NCI-H69 (cell line): ENCODE results near the gene OBSL1.
A peak's percentile ranks its signal among the peaks of the same experiment; 100 is the strongest.

Experiments used
- DNase-seq: peaks from one replicate; lab custom pipeline; 2025; lab: John Stamatoyannopoulos, UW

The OBSL1 gene

DNA sequence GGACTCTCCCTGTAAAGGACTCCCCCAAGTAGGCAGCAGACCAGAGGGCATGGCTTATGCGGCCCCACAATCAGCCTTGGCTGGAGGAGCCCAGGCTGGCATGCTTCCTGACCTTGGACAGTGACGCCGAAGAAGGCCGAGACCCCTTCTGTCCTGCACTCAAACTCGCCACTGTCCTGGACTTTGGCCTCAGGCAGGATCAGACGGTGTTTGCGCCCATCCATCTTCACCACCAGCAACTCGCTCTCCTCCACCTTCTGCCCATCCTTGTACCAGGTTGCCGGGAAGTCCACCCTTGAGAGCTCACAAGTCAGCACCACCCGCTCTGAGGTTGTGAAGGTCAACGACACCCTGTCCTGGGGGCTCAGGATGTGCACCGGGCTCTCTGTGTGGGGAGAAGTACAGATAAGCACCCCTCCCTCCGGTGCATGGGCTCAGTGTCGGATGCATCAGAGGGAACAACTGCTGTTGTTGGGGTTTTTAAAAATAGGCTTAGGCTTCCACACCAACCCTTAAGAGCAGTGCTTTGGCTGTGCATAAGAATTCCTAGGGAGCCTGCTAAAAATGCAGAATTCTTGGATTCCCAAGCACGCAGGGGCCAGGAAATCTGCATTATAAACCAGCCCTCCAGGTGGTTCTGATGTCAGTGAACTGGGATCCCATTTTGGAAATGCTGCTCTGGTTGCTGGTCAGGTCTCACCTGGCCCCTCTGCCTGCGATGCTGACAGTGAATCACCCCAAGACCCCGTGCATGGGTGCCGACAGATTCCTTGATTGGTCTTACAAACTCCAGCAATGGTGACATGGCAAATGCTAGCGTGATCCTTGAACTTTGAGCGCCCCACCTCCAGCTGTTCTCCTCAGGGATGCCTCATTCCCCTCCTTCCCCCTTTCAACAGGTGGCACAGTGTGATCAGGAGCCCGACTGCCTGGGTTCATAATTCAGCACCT, 5.9 kb downstream of the OBSL1 start:
- no peak for DNase-seq

DNA sequence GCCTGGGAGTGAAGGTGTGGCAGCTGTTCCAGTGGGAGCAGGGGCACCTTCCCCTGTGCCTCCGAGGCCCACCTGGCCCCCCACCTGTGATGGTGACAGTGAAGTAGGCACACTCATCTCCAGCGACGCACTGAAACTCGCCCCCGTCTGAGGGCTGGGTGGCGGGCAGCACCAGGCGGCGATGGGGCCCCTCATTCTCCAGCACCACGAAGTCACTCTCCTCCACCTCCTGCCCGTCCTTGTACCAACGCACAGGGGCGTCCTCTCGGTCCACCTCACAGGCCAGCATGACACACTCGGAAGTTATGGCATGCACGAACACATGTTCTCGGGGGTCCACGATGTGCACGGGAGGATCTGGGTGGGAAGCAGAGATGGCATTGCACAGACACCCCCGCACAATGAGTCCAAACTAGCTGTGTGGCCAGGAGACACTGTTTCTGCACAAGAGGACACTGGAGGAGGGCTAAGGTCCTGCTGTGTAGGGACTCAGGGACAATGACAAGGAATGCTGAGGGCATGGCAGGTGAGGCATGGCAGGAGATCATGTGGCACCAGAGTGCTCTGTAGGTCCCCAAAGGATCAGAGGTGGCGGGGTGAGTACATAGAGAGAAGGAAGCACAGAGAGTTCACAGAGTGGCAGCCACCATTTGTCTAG, 7.9 kb downstream of the OBSL1 start:
- no peak for DNase-seq

DNA sequence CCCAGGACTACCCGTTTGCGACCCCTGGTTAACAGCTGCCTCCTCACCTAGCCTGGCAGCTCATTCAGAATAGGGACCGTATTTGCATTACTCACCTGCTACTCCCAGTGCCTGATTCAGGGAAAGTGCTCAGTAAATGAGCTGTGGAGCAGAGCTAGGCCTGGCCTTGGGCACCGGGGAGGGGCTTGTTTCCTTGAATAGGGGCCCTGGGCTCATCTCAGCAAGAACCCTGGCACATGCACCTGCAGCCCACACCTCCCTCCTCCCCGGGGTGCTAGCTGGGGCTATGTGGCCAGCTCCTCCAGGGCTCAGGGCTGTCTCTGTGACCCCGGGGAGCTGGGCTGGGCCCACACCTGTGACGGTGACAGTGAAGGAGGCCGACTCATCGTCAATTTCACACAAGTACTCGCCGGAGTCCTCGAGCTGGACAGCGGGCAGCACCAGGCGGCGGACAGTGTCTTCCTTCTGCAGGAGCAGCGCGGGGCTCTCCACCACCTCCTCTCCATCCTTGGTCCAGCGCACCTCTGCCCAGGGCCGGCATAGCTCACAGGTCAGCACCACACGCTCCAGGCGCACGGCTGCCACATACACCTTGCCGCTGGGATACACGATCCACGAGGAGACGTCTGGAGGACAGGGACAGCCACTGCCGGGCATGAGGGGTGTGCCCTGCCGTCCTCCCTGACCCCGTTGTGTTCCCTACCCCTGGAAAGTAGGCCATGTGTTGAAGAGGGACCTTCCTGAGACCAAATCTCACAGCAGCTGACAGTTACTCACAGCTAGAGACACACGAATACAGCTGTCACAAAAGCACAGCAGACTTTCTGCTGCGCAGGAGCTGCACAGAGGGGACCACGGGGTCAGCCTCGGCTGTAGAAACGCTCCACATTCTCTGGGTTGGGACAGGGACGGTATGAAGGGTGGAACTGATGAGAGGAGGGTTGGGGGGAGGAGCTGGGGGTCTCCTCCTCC, 9.0 kb downstream of the OBSL1 start:
- DNase-seq = peak; percentile 4

DNA sequence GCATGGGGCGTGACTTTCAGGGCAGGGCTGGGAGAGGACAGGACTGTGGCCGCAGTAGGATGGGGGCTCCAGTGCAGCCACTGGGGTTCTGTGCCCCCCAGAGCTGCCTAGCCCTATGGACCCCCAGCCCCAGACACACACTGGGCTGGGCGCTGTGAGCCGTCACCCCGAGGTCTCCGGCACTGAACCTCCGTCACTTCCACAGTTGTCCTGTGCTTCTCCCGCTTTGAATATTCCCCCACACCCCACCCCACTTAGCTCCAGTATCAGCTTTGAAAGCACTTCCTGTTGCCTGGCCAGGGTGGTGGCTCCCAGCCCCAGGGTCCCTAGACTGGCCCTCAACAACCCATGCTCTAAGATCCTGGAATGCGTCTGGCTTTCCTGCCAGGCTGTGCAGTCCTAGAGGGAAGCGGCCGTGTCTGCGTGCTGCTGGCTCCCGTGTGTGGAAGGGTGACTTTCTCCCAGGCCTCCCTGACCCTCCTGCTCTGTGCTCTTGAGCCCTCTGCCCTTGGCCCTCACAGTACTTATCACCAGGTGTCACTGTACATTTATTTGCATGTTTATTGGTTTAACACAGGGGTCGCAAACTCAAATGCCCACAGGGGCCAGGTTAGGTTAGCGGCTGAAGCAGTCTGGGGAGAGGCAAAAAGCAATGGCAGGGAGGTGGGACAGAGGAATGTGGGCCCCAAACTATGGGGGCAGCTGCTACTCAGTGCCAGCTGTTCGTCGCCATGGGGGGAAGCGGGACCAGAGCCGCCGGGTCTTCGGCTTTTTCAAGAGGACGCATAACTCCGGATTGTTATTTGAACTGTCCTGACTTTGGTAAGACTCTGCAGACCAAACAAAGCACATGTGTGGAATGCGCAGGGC, 9.9 kb downstream of the OBSL1 start:
- no peak for DNase-seq

DNA sequence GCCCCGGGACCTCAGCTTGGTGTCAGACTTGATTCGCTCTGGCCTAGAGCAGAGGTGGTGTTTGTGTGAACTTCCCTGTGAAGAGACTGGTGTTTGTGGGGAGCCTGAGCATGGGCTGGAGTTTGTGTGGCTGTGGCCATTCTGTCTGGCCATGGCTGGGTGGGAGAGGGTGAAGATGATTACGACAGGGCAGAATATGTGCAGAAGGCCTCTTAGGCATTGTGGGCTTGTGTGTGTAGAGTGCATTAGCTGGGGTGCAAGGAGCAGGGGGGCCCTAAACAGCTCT, 10.5 kb downstream of the OBSL1 start:
- no peak for DNase-seq

DNA sequence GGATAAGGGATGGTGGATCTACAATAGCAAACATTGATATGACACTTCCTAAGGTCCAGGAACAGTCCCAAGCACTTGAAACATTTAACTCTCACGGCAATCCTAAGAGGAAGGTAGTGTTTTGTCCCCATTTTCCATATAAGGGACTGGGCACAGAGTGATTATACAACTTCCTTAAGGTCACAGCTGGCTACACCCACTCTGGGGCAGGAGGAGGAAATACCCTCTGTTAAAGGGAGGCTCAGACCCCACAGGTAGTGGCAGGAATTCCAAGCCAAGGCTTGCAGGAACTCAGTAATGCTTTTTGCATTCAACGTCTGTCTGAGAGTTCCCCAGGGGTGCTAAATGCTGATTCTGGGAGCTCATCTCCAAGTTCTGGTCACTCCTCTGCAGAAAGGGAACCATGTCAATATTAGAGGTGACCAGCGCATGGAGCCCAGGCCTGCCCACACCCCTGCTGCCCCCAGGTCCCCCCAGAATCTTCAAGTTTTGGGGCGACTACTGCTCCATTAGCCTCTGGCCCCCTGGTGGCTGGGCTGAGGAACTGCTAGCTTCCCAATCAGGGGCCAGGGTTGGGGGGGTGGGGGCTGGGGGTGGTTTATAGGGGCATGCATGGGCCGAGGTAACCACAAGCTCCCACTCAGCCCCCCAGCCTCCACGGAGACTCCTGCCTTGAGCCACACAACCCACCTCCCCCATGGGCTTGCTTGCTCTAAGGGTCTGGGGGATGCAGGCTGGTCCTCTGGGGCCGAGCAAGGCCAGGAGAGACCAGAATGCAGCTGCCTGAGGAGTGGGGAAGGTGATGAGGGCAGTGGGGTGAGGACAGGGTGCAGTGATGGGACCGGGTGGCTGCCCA, 11.1 kb downstream of the OBSL1 start:
- no peak for DNase-seq

DNA sequence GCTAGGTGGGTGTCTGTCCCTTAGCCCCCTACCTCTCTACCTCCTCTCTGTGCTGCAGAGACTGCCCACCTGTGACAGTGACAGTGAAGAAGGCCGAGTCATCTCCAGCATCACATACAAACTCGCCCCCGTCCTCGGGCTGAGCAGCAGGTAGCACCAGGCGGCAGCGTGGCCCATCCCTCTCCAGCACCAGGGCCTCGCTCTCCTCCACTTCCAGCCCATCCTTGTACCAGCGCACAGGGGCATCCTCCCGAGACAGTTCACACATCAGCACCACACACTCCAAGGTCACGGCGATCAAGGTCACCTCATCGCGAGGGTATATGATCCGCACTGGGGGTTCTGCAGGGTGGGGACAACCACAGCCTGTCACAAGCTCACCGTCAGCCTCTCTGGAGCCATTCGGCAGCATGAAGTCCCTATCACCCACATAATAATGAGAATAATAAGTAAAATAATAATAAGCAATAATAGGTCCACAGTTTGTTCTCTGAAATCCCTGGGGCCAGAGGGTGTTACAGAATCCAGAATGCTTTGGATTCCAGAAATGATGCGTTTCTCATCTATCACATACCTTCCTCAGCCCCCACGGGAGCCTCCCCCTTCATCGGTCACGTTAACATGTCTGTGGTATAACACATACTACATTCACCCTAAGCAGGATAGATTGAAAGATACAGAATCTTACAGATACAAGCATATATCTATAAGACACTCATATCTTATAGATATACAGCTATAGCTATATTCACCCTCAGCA, 12.0 kb downstream of the OBSL1 start:
- DNase-seq = no peak

DNA sequence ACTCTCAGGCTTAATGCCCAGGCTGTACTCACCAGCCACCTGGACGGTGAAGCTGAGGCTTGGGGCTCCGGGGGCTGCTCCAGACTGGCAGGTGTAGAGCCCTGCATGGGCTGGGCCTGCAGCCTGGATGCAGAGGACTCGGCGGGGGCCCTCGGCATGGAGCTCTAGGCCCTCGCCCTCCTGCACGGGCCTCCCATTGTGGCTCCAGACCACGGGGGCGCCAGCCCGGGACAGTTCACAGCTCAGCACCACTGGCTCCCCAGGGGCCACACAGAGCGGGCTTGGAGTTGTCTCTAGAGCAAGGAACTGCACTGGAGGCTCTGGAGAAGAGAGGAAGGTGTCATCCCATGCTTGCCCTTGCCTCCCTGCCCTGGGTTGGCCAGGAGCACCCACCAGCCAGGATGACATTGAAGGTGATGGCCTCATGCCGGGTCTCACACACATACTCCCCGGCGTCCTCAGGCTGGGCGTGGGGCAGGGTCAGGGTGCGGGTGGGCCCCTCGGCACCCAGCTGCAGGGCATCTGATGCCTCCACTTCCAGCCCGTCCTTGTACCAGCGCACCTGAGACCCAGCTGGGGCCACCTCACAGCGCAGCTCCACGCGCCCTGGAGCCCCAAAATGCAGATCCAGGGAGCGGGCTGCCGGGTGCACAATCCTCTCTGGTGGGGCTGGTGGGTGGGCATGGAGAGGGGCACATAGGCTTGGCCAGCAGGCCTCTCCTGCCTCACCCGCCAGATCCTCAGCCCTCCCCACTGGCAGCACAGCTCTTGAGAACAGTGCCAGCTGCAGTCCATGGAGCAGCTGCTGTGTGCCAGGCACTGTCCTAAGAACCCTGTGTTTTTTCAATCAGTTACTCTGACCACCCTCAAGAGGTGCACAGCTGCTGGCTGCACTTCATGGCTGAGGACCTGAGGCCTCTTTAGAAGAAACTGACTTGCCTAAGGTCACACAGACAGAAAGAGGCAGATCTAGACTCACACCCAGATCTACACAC, 13.3 kb downstream of the OBSL1 start:
- DNase-seq = no peak

DNA sequence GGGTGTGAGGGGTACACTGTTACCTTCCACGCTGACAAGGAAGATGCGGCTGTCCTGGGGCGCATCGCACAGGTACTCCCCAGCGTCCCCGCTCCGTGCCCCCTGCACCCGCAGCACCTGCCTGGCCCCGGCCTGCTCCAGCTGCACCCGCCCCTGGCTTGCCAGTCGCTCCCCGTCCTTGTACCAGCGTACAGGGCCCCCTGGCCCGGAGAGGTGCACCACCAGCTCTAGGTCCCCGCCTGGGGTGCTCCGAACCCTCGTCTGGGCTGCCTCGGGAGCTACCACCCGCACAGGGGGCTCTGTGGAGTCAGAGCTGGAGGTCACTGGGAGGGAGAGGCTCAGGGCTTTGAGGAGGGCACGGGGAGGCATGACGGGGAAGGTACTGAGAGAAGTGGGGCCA, 14.0 kb downstream of the OBSL1 start:
- no peak for DNase-seq

DNA sequence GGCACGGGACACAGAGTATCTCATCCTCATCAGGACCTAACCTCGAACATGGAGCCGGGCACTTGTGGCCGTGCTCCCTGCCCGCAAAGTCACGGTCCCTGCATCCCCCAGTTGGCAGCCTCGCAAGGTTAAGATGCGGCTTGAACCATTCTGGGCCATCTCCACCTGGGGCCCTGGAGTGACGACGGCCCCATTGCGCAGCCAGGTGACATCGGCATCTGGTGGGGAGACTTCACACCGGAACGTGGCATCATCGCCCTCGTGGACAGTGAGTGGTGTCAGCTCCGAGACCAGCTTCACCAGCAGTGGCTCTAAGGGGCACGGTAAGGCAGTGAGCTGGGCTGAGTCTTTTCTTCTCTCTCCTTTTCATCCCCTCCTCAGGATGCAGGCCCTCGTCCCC, 14.9 kb downstream of the OBSL1 start:
- DNase-seq = no peak

DNA sequence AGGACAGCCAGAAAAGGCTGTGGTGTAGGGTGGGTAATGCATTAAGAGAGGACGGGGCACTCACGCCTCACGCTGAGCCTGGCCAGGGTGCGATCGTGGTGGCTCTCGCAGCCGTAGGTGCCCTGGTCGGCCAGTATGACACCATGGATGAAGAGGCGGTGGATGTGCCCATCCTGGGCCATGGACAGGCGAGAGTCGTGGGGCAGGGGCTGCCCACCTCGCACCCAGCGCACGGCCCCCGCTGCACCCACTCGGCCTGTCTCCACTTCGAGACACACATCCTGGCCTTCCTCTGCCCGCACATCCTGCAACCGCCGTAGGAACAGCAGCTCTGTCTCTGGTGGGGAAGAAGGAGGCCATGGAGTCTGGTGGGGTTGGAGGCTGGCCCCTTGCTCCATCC, 15.4 kb downstream of the OBSL1 start:
- DNase-seq = no peak

DNA sequence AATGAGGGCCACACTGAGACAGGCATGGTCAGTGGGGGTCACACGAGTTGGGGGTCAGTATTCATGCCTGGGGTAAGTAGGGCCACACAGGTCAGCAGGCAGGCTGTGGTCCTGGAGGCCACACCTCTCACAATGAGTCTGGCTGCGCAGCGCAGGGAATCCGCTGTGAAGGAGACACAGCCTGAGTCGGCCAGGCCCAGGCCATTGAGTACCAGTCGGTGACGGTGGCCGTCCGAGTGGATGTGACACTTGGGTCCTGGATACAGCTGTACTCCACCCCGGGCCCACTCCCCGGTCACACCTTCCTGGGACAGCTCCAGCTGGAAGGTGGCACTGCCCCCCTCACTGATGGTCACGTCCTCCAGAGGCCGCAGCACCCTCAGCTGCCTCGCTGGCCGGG, 17.0 kb downstream of the OBSL1 start:
- DNase-seq = no peak

DNA sequence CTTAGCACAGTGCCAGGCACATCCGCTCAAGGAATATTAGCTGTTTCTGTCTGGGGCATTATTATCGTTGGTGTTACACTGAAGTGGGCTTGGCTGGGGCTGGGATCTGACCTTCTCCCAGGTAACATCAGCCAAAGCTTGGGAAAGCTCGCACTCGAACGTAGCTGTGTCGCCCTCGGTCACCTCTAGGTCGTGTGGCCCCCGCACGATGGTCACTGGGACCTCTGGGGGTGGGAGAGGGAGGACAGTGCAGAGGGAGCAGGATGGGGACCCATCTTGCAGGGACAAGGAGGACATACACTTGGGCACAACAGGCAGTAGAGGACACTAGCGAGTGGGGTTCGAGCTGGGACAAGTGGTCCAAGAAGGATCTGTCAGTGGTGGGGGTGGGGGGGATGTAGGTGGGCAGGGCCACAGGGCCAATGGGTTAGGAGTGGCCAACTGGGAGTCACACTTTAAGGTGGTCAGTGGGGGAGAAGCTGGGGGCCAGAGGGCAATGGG, 17.8 kb downstream of the OBSL1 start:
- no peak for DNase-seq

DNA sequence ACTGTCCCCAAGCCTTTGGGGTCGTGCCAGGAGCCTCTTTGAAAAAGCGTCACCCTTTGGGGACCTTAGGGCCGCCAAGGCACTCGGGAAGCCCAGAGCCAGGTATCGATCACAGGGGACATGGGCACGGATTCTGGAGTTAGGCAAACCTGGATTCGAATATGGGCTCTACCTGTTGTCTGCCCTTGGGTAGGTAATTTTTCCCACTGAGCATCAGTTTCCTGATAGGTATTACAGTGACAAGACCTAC, 18.2 kb downstream of the OBSL1 start:
- no peak for DNase-seq

DNA sequence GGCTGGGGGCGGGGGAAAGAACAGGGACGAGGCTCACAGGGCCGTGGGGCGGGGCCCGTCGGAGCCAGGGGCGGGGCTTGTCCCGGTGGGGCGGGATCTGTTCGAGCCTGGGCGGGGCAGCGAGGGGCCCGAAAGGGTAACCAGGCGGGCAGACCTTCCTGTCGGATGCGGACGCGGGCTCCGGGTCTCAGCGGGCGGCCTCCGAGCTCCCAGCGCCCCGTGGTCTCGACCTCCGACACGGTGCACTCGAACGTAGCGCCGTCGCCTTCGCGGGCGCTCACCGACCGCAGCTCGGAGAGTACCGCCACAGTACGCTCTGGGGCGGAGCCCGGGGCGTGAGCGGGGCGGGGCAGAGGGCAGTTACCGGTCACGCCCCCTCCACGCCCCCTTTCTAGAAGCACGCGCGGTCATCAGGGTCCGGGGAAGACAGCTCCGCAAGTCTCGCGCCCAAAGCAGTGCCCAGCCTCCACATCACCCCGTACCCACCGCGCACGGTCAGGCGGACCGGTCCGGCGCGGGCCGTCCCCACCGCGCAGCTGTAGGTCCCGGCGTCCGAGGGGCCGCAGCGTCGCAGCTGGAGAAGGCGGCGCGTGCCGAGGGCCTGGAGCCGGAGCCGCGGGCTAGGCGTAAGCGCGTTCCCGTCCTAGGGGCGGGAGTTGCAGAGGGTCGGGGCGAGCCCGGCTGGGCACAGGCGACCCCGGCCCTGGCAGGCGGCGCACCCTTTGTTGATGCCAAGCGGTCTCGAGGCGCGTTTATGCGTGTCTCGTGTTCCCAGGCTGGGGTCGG, 18.8 kb downstream of the OBSL1 start:
- DNase-seq = peak; percentile 85

DNA sequence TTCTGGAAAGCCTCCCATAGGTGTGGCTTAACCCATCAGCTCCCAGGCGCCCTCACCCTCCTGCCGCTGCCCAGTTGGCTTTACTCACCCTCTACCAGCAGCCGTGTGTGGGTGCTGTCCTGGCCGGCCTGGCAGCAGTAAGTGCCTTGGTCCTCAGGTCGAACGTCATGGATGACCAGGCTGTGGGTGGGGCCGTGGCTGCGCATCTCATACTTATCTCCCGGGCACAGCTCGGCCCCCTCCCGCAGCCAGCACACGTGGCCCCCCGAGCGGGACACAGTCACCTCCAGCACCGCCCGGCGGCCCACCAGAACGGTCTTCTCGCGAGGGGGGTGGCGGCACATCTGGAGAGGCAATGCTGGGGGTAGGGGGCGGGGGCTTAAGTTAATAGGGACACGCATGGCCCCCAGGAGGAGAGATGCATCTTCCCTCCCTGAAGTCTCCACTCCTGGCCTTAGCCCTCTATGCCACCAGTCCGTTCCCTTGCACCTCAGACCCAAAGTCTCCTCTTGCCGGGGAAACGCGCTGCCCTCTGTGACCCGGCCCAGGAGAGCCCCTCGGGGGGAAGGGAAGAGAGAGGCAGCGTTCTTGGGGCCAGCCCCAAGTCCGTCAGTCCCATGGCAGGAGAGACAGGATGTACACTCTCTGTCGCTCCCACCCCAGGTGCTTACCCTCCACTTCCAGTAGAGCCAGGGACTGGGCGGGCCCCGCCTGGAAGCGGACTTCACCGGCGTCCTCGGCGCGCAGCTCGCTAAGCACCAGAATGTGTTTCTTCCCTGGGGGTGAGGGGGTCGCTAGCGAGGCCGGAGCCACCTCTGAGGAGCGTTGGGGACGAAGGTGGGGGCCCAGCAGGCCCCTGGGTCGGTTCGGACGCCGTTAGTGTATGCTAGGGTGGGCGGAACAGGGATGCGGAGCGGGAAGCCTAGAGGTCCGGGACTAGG, 19.6 kb downstream of the OBSL1 start:
- peak; percentile 76 for DNase-seq

DNA sequence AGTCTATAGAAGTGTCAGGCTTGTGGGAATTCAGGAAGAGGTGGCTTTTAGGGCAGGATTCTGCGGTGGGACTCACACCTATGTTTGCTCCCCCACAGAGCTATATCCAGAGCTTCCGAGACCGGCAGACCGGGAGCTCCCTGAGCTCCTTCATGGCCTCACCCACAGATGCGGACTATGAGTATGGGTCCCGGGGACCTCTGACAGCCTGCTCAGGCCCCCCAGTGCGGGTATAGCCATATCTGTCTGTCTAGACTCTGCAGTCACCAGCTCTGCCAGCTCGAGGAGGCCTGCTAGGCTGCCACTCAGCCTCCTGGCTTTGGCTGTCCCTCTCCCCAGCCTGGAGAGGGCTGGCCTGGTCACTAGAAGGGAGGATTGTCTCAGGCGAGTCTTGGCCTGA, 21.7 kb downstream of the OBSL1 start:
- DNase-seq = no peak
